ENCODE measurements around the gene TSHZ2.
"Not testable (repeated sequence)": the region's sequence is repeated elsewhere in the genome, so short reads cannot be mapped to it uniquely, and the experiment has no call there.

Gene TSHZ2

GRCh38 chr20:53352727-53353440, 380.7 kb downstream of the TSHZ2 start:
- DNase-seq (ENCODE audit: low read depth), result peak; percentile 34

GRCh38 chr20:53354314-53354713, 382.2 kb downstream of the TSHZ2 start:
- DNase-seq (ENCODE audit: low read depth), result no peak

GRCh38 chr20:53355790-53356189, 383.6 kb downstream of the TSHZ2 start:
- DNase-seq (ENCODE audit: low read depth), result no peak

- DNase-seq (ENCODE audit: low read depth), result no peak
Observed at GRCh38 chr20:53359425-53359824, 387.3 kb downstream of the TSHZ2 start.

GRCh38 chr20:53360852-53361251, 388.7 kb downstream of the TSHZ2 start:
- no peak for DNase-seq (ENCODE audit: low read depth)

GRCh38 chr20:53362736-53363135, 390.6 kb downstream of the TSHZ2 start:
- no peak for DNase-seq (ENCODE audit: low read depth)

GRCh38 chr20:53364646-53365045, 392.5 kb downstream of the TSHZ2 start:
- DNase-seq (ENCODE audit: low read depth), result no peak

GRCh38 chr20:53365076-53365475, 392.9 kb downstream of the TSHZ2 start:
- no peak for DNase-seq (ENCODE audit: low read depth)

- no peak for DNase-seq (ENCODE audit: low read depth)
Observed at GRCh38 chr20:53365539-53366075, 393.4 kb downstream of the TSHZ2 start.

GRCh38 chr20:53366928-53367327, 394.8 kb downstream of the TSHZ2 start:
- DNase-seq (ENCODE audit: low read depth), result not testable (repeated sequence)

- DNase-seq (ENCODE audit: low read depth), result no peak
Observed at GRCh38 chr20:53369871-53370270, 397.7 kb downstream of the TSHZ2 start.

- DNase-seq (ENCODE audit: low read depth), result no peak
Observed at GRCh38 chr20:53370345-53370961, 398.3 kb downstream of the TSHZ2 start.

- no peak for DNase-seq (ENCODE audit: low read depth)
Observed at GRCh38 chr20:53371216-53371615, 399.1 kb downstream of the TSHZ2 start.

GRCh38 chr20:53376021-53376420, 403.9 kb downstream of the TSHZ2 start:
- no peak for DNase-seq (ENCODE audit: low read depth)

- DNase-seq (ENCODE audit: low read depth), result no peak
Observed at GRCh38 chr20:53379014-53379832, 407.1 kb downstream of the TSHZ2 start.

GRCh38 chr20:53379833-53380120, 407.6 kb downstream of the TSHZ2 start:
- DNase-seq (ENCODE audit: low read depth), result no peak

GRCh38 chr20:53381568-53382262, 409.6 kb downstream of the TSHZ2 start:
- no peak for DNase-seq (ENCODE audit: low read depth)

GRCh38 chr20:53382263-53382844, 410.2 kb downstream of the TSHZ2 start:
- DNase-seq (ENCODE audit: low read depth), result no peak

GRCh38 chr20:53383916-53384315, 411.8 kb downstream of the TSHZ2 start:
- no peak for DNase-seq (ENCODE audit: low read depth)

- no peak for DNase-seq (ENCODE audit: low read depth)
Observed at GRCh38 chr20:53384392-53384791, 412.2 kb downstream of the TSHZ2 start.

- no peak for DNase-seq (ENCODE audit: low read depth)
Observed at GRCh38 chr20:53385941-53386767, 414.0 kb downstream of the TSHZ2 start.
